Activated CD8-positive, alpha-beta memory T cell treated with anti-CD3 and anti-CD28 coated beads, Interleukin-2, amount 50 U/mL, for 4 hours (primary cell): Measurements from ENCODE around the gene HUWE1.

Source experiments
- DNase-seq: peaks from one replicate; pipeline ENCODE4 v3.0.0-alpha.2; 2020

The HUWE1 gene

GRCh38 chrX:53494436-53494835 is 192.1 kb downstream of the HUWE1 start:
- no peak for DNase-seq

GRCh38 chrX:53486285-53486684 is 200.2 kb downstream of the HUWE1 start:
- no peak for DNase-seq

DNA sequence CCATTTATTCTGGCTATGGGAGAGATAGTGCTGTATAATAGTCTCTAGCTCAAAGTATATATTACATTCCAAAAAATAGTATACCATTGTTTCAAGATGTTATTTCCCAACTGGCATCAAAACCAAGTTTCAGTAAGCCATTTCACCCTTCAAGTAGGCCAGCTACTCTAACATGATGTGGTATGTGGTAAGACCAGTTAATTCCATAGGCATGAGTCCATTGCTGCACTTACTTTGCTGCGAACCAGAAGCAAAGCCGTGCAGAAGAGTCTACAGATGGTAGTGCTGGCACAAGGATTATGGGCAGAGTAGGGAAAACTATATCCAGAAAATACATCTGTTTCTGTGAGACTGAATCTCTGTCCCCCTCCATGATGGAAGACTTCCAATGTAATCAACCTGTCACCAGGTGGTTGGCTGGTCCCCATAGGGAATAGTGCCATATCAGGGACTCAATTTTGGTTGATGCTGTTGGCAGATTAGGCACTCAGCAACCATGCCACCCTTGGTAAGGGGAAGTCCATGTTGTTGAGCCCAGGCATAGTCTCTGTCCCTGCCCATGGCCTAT is 202.6 kb downstream of the HUWE1 start:
- no peak for DNase-seq

DNA sequence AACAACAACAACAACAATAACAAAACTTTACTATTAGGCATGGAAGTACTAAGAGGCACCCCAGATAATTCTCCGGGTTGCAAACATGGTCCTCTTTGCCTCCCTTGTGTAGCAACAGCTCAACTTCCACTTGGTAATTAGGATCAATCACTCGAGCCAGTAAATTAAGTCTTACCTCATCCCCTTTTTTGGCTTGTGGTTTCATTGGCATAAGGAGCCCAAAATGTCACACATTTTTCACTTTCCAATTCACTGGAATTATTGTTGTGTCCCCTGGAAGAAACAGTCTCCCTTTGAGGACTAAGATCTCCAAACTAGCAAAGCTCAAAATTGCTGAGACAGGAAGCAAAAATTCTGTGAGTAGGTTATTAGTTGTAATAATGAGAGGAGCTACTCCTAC is 203.1 kb downstream of the HUWE1 start:
- DNase-seq: no peak
